HepG2 (cell line): ENCODE measurements around the gene MSH4. TPM values are rescaled to one million over a fixed set of nuclear protein-coding genes. Genes with fewer than 3 reads are reported as not detected.

ENCODE experiments used
- ASH2L ChIP-seq: fragments of 300-600, 200-600 bp; sonication (generic); IDR thresholded peaks from 2 replicates; pipeline ENCODE4 v1.7.0; 2017; ENCODE audit warnings: low read depth, mild to moderate bottlenecking, moderate library complexity, mixed read lengths, low read length; ENCODE audit not compliant: insufficient read length
- BCLAF1 ChIP-seq: fragments of 450-650 bp; IDR thresholded peaks from 2 replicates; pipeline ENCODE4 v1.6.1; 2017; ENCODE audit warnings: mild to moderate bottlenecking
- MAZ ChIP-seq, 2 experiments: sonication (generic) in 1 of 2; formaldehyde crosslinking in 1 of 2; IDR thresholded peaks; 2 replicates each; pipeline versions ENCODE4 v1.5.0 to v1.6.1; 2012 to 2020; ENCODE audit warnings: low read depth in 2 of 2, mild to moderate bottlenecking in 2 of 2, borderline replicate concordance in 1 of 2, improper control_type of control experiment in 1 of 2, low read length in 1 of 2, missing genetic modification reagents in 1 of 2, moderate library complexity in 1 of 2
- NR2F1 ChIP-seq, 2 experiments: fragments of 450-650 bp in 1 of 2; formaldehyde crosslinking in 1 of 2; IDR thresholded peaks; 2 replicates each; pipeline versions ENCODE4 v1.5.0 to v1.6.1; 2016 to 2020; ENCODE audit warnings: mild to moderate bottlenecking in 1 of 2, missing compliant biosample characterization in 1 of 2, missing genetic modification reagents in 1 of 2, moderate library complexity in 1 of 2
- SOX6 ChIP-seq, 2 experiments: fragments of 450-650 bp in 1 of 2; sonication (generic) in 1 of 2; formaldehyde crosslinking in 1 of 2; IDR thresholded peaks; 2 replicates each; pipeline versions ENCODE4 v1.4.0 to v1.6.1; 2017 to 2020; ENCODE audit warnings: antibody characterized with exemption in 1 of 2, mild to moderate bottlenecking in 1 of 2, missing genetic modification reagents in 1 of 2
- ZSCAN22 ChIP-seq: sonication (generic); formaldehyde crosslinking; IDR thresholded peaks from 2 replicates; pipeline ENCODE4 v1.4.0; 2020; ENCODE audit warnings: mild to moderate bottlenecking, missing genetic modification reagents
- polyA plus RNA-seq, 8 experiments: library from polyadenylated mRNA; depleted of rRNA in 3 of 8; stranded (reverse) in 7 of 8; unstranded in 1 of 8; fragments of >200 nt; fragmentation: Illumina TruSeq in 4 of 8; extraction: Trizol in 4 of 8; gene quantifications; 2 replicates each; pipeline versions ENCODE4 v1.2.1 to v1.2.3, GENCODE V29; 2011 to 2016; ENCODE audit warnings: low read depth in 4 of 8, missing spikeins in 1 of 8, mixed read lengths in 1 of 8; ENCODE audit not compliant: insufficient read depth in 1 of 8
- total RNA-seq, 5 experiments: library from RNA; depleted of rRNA; stranded (reverse); fragments of >200 nt; fragmentation: Illumina TruSeq; extraction: Trizol; gene quantifications; 2 replicates each; pipeline ENCODE4 v1.2.3, GENCODE V29; 2016; ENCODE audit warnings: low read depth in 1 of 5
- TF ChIP-seq, protein P1 (sequence below), 2 experiments: fragments of 450-650 bp in 1 of 2; sonication (generic) in 1 of 2; formaldehyde crosslinking in 1 of 2; IDR thresholded peaks; 2 replicates each; pipeline versions ENCODE4 v1.6.1 to v1.8.0; 2016 to 2022; ENCODE audit warnings: antibody characterized with exemption in 1 of 2, mild to moderate bottlenecking in 1 of 2, missing genetic modification reagents in 1 of 2
- TF ChIP-seq, protein P2 (sequence below): sonication (generic); formaldehyde crosslinking; IDR thresholded peaks from 2 replicates; pipeline ENCODE4 v1.9.0; 2021; ENCODE audit warnings: missing genetic modification reagents, mild to moderate bottlenecking, borderline replicate concordance

The MSH4 gene
- total and polyA plus RNA-seq, 2 of the 13 experiments (the other 11 are each of a cell fraction or from before 2014, with no cell fraction given), result 0.01 to 0.09 TPM

- TF ChIP-seq, protein P1, sequence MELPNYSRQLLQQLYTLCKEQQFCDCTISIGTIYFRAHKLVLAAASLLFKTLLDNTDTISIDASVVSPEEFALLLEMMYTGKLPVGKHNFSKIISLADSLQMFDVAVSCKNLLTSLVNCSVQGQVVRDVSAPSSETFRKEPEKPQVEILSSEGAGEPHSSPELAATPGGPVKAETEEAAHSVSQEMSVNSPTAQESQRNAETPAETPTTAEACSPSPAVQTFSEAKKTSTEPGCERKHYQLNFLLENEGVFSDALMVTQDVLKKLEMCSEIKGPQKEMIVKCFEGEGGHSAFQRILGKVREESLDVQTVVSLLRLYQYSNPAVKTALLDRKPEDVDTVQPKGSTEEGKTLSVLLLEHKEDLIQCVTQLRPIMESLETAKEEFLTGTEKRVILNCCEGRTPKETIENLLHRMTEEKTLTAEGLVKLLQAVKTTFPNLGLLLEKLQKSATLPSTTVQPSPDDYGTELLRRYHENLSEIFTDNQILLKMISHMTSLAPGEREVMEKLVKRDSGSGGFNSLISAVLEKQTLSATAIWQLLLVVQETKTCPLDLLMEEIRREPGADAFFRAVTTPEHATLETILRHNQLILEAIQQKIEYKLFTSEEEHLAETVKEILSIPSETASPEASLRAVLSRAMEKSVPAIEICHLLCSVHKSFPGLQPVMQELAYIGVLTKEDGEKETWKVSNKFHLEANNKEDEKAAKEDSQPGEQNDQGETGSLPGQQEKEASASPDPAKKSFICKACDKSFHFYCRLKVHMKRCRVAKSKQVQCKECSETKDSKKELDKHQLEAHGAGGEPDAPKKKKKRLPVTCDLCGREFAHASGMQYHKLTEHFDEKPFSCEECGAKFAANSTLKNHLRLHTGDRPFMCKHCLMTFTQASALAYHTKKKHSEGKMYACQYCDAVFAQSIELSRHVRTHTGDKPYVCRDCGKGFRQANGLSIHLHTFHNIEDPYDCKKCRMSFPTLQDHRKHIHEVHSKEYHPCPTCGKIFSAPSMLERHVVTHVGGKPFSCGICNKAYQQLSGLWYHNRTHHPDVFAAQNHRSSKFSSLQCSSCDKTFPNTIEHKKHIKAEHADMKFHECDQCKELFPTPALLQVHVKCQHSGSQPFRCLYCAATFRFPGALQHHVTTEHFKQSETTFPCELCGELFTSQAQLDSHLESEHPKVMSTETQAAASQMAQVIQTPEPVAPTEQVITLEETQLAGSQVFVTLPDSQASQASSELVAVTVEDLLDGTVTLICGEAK (IDR thresholded peaks at IDR 0.05), result no peak
- TF ChIP-seq, protein P1 (CRISPR knock-in tag; IDR thresholded peaks at IDR 0.05), result no peak
- peak; percentile 79 for TF ChIP-seq ASH2L
- TF ChIP-seq, protein P2, sequence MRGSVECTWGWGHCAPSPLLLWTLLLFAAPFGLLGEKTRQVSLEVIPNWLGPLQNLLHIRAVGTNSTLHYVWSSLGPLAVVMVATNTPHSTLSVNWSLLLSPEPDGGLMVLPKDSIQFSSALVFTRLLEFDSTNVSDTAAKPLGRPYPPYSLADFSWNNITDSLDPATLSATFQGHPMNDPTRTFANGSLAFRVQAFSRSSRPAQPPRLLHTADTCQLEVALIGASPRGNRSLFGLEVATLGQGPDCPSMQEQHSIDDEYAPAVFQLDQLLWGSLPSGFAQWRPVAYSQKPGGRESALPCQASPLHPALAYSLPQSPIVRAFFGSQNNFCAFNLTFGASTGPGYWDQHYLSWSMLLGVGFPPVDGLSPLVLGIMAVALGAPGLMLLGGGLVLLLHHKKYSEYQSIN (CRISPR knock-in tag), result no peak
- no peak for TF ChIP-seq BCLAF1
- no peak for TF ChIP-seq SOX6 (IDR thresholded peaks at IDR 0.05)
- TF ChIP-seq SOX6 (CRISPR knock-in tag; IDR thresholded peaks at IDR 0.05), result peak; percentile 55; the same call in 1 of the 2 replicates
- TF ChIP-seq MAZ (IDR thresholded peaks at IDR 0.05; ENCODE audit: borderline replicate concordance, low read depth, low read length), result peak; percentile 62; the same call in 1 of the 2 replicates
- TF ChIP-seq MAZ (CRISPR knock-in tag; IDR thresholded peaks at IDR 0.05; ENCODE audit: low read depth), result no peak; the same call in 1 of the 2 replicates
- no peak for TF ChIP-seq ZSCAN22 (CRISPR knock-in tag)
- peak; percentile 18 to 37; a peak in 1 of 4 replicates for TF ChIP-seq NR2F1 (CRISPR knock-in tag; IDR thresholded peaks at IDR 0.05)
Observed at GRCh38 chr1:75785983-75786853, 10.5 kb upstream of the MSH4 start, which contains the start of gene RABGGTB (continued).
